Posterior cingulate gyrus (tissue), 11 donors: Measurements from ENCODE around the gene PRKN.

Experiments
- DNase-seq, 10 donors: peaks; one replicate each; pipeline versions ENCODE4 v3.0.0 to v3.0.0-alpha.2; 2020 to 2021; ENCODE audit warnings: mixed read lengths in 3 of 10
- intact Hi-C: fragments of 100-400 bp; cut with DNase I; formaldehyde crosslinking; loops from one replicate; pipeline ENCODE4 v1.15.1; 2023

PRKN gene

GRCh38 chr6:162032620-162033019 is 694.9 kb downstream of the PRKN start:
- intact Hi-C loops: no loop called here
- DNase-seq: no peak

DNA sequence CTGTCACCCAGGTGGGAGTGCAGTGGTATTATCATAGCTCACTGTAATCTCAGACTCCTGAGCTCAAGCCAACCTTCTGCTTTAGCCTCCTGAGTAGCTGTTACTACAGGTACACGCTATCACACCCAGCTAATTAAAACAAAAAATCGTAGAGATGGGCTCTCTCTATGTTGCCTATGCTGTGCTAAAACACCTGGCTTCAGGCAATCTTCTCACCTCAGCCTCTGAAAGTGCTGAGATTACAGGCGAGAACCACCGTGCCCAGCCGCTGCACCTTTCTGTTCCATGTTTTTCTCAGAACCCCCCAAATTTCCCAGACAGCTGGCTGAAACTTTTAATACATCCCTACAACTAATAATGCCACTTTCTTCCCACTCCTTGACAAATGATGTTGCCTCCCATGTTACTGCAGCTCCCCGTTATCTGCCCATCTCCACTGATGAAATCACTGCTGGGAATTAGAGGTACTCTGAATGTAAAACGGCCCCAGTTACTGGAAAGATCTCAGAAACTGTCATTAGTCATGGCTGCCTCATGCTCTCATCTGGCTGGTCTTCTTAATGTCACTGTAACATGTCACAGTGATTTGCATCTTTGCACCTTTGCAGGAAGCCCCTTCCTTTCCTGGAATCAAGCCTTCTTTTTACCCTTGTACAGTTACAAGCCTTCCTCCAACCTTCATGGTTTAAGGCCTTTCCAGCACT is 697.5 kb downstream of the PRKN start:
- DNase-seq: no peak
- intact Hi-C loops: no loop called here

GRCh38 chr6:162026843-162027242 is 700.7 kb downstream of the PRKN start:
- intact Hi-C loops: no loop called here
- DNase-seq: no peak

- DNase-seq: no peak
These were observed 701.5 kb downstream of the PRKN start for GRCh38 chr6:162026031-162026430.

DNA sequence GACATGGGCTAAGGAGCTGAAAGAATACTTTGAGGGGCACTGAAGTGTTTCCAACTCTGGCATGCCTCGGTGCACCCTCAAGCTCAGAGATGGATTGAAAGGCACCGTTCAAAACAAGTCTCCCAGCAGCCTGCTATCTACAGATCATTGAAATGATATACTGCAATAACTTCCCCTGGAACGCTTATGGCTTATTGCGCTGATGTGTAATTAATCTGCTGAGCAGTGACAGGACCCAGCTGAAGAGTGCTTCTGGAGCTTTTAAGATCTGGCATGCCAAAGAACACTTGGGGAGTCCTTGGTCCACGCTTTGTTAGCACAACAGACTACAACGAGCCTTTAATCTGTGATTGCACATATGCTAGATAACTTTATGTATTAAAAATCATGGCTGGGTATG is 708.2 kb downstream of the PRKN start:
- intact Hi-C loops: no loop called here
- DNase-seq: no peak

More at GRCh38 chr6:162026031-162026430, 701.5 kb downstream of the PRKN start:
- intact Hi-C loops: no loop called here

GRCh38 chr6:162017536-162017935 is 710.0 kb downstream of the PRKN start:
- intact Hi-C loops: no loop called here
- no peak for DNase-seq

GRCh38 chr6:162014069-162014811 is 713.3 kb downstream of the PRKN start:
- peak in 1 of 10 donors; percentile 29 for DNase-seq
- intact Hi-C loops: no loop called here

GRCh38 chr6:162005372-162005771 is 722.2 kb downstream of the PRKN start:
- intact Hi-C loops: no loop called here
- no peak for DNase-seq

GRCh38 chr6:161996783-161997182 is 730.8 kb downstream of the PRKN start:
- DNase-seq: no peak
- intact Hi-C loops: no loop called here

DNA sequence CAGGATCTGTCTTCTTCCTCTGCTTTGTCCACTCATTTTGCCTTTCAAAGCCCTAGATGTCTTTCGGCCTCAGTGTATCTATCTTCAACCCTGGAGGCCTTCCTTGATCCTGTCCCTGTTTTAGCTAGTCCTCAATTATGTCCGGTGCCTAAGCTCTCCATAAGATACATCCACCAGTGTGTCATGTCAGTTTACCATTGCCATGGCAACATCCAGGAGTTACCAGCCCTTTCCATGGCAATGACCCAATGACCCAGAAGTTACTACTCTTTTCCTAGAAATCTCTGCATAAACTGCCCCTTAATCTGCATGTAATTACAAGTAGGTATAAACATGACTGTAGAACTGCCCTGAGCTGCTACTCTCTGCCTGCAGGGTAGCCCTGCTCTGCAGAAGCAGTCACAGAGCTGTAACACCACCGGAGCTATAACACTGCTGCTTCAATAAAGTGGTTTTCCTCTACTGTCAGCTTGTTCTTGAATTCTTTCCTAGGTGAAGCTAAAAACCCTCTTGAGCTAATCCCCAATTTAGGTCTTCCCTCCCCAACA is 741.6 kb downstream of the PRKN start:
- intact Hi-C loops: no loop called here
- DNase-seq: no peak

DNA sequence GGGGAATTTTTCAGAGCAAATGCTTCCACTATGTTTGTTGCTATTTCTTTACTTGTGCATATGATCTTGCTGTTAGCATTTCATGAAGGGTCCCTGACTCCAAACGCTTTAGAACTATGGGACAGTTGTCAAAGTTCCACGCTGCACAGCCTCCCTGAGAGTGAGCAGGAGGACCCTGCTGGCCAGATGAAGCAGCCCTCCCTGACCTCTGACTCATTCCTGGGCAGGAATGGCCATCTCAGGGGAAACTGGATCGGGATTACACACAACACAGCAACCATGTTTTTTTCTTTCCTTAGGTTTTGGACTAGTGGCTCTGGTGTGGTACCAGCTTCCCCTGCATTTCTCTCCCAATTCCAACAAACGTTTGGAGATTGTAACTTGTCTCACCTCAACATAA is 742.9 kb downstream of the PRKN start:
- intact Hi-C loops: no loop called here
- DNase-seq: no peak

- intact Hi-C loops: no loop called here
- no peak for DNase-seq
These were observed 751.0 kb downstream of the PRKN start for GRCh38 chr6:161976553-161976952.

DNA sequence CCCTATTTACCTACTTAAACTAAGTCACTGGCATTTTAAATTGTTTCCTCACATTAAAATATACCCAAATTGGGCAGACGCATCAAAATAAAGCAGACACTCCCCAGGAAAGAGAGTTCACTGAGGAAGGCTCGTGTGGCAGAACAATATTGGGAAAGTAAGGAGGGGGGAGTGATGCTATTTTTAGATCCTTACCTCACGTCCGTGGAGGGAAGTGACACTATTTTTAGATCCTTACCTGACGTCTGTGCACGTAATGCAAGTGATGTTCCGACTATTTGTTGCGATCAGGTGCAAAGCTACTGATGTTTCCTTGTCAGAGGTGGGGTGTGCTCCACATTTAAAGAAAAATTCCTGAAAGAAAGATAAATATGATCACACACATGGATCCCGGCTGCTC is 754.5 kb downstream of the PRKN start:
- intact Hi-C loops: no loop called here
- no peak for DNase-seq

- no peak for DNase-seq
- intact Hi-C loops: no loop called here
These were observed 756.5 kb downstream of the PRKN start for GRCh38 chr6:161971043-161971442.

- no peak for DNase-seq
- intact Hi-C loops: no loop called here
These were observed 763.8 kb downstream of the PRKN start for GRCh38 chr6:161963634-161964234.

- no peak for DNase-seq
- intact Hi-C loops: no loop called here
These were observed 764.4 kb downstream of the PRKN start for GRCh38 chr6:161963181-161963580.

- intact Hi-C loops: no loop called here
- DNase-seq: no peak
These were observed 765.8 kb downstream of the PRKN start for GRCh38 chr6:161961796-161962195.

- intact Hi-C loops: no loop called here
- DNase-seq: no peak
These were observed 766.5 kb downstream of the PRKN start for GRCh38 chr6:161961046-161961445.

DNA sequence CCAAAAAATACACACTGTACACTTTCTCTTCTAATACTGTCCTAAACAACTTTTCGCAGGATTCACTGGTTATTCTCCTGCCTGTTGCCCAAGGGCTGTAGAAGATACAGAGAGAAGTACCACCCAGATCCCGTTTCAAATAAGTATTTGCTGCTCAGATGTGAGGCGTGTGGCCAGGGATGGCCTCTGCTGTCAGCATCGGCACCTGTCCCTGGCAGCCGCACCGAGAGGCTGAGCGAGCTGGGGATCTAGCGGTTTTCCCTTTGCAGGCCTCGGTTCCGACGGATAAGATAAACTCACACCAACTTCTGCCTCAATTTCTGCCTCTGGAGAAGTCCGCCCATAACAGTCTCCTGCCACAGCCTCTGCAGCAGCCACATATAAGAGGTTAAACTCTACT is 768.5 kb downstream of the PRKN start:
- no peak for DNase-seq
- intact Hi-C loops: no loop called here

DNA sequence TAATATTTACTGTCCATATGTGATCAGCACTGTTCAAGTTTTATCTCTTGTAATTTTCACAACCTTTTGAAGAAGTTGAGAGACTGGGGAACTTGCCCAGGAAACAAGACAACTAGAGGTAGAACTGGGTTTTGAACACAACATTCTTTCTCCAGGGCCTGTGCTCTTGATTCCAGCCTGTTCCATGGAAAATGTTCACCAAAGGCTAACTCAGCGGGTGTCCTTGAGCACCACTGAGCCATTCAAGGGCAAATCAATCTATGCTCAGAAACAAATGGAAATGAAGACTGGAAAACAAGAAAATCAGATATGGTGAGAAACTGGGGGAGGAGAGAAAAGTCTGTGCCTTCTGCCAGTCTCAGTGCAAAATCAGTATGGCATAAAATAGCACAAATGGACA is 771.5 kb downstream of the PRKN start:
- intact Hi-C loops: no loop called here
- no peak for DNase-seq

DNA sequence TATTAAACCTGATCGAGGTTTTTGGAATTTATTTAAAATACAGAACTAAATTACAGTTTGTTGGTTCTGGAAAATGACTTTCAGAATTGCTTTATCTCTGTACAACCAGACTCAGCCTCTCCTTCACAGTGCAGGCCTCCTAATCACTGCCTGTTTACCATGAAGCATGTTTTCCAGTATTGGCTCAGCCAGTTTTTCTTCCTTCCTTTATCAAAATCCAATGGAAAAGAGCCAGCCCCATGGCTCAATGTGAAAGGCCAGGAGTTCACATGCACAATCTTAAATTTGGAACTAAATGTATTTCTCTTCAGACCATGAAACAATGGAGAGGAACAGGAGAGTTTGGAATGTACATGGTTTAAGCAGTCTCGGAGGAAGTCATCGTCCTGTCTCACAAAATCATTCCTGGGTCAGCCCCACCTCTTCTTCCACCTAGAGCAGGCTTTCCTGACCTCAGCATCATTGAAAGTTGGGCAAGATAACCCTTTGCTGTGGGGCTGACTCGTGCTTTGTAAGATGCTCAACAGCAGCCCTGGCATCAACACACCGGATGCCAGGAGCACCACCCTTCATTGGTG is 772.8 kb downstream of the PRKN start:
- DNase-seq: no peak
- intact Hi-C loops: no loop called here
